Activated CD8-positive, alpha-beta memory T cell treated with anti-CD3 and anti-CD28 coated beads for 1 hour (primary cell): ENCODE measurements around the gene RSL1D1.
"Not testable (repeated sequence)": the region's sequence is repeated elsewhere in the genome, so short reads cannot be mapped to it uniquely, and the experiment has no call there.

Experiments used
- DNase-seq, 2 donors: peaks; one replicate each; pipeline ENCODE4 v3.0.0-alpha.2; 2020; ENCODE audit warnings: low read depth in 1 of 2; ENCODE audit errors: extremely low read depth in 1 of 2

The RSL1D1 gene

DNA sequence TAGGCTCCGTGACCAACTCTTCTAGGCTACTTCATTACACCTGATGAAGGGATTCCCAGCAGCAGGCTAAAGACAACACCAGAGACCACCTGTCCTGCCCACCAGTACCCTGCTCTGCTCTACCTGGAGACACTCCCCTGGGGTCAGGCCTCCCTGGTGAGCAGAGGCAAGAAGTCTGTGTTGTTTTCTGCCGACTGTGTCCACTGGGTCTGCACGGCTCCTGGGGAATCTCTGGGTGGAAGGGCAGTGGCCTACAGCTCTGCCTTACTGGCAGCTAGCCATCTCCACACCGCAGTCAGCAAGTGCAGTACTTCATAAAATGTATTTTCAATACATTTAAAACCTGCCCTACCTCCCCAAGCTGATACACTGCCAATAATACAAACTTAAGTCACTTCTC is 6.8 kb downstream of the RSL1D1 start:
- no peak for DNase-seq

DNA sequence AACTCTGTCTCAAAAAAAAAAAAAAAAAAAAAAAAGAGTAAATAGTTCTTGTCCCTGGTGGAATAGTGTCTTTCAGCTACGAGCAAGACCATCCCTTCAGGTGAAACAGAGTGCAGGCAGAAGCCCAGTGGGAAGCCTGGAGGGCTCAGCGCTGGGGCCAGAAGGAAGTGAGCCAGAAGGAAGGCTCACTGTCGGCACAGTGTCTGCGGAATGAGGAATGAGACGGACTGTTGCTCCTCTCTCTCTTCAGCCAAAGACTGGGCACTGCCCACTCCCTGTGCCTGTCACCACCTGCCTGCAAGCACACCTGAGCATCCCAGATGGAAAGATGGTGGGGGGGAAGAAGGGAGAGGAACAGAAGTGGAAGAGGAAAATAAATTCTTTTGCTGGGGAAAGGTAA is 7.5 kb downstream of the RSL1D1 start:
- no peak for DNase-seq

DNA sequence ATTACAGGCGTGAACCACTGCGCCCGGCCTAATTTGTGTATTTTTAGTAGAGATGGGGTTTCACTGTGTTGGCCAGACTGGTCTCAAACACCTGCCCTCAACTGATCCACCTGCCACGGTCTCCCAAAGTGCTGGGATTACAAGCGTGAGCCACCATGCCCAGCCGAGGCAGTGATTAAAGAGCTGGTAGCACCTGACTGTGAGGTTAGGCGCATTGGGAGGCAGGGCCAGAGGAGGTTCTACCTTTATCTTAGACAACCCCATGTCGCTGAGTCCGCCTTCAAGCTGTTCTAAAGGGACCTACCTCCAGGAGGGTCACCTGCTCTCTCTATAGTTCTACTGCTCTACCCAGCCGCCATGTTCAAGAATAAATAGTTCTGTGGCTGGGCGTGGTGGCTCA is 8.1 kb downstream of the RSL1D1 start:
- DNase-seq, result no peak

DNA sequence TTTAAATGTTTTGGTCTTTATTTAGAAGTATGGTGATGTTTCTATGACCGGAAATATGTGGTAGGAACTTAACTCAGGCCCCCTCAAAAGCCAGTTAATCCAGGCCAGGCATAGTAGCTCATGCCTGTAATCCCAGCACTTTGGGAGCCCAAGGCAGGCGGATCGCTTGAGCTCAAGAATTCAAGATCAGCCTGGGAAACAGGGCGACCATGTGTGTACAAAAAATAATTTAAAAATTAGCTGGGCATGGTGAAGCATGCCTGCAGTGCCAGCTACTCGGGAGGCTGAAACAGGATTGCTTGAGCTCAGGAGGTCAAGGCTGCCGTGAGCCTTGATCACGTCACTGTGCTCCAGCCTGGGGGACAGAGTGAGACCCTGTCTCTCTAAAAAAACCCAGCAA is 10.3 kb downstream of the RSL1D1 start:
- no peak for DNase-seq

DNA sequence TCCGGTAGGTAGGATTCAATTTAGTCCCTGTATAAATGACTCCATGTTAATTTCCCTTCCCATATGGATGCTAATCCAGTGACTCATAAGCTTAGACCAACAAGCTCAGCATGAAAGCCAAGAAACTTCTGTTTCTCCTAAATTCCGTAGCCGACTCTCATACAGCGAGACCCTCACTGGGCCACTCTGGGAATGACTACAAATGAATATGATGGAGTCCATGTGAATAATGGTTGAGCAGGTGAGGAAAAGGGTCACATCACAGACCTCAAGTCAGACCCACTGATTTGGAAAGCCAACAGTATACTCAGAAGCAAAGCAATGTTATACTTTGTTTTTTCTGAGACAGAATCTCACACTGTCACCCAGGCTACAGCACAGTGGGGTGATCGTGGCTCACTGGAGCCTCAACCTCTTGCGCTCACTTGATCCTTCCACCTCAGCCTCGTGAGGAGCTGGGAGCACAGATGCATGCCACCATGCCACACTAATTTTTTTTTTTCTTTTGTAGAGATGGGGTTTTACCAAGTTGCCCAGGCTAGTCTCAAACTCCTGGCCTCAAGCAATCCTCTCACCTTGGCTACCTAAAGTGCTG is 14.6 kb downstream of the RSL1D1 start:
- no peak for DNase-seq

DNA sequence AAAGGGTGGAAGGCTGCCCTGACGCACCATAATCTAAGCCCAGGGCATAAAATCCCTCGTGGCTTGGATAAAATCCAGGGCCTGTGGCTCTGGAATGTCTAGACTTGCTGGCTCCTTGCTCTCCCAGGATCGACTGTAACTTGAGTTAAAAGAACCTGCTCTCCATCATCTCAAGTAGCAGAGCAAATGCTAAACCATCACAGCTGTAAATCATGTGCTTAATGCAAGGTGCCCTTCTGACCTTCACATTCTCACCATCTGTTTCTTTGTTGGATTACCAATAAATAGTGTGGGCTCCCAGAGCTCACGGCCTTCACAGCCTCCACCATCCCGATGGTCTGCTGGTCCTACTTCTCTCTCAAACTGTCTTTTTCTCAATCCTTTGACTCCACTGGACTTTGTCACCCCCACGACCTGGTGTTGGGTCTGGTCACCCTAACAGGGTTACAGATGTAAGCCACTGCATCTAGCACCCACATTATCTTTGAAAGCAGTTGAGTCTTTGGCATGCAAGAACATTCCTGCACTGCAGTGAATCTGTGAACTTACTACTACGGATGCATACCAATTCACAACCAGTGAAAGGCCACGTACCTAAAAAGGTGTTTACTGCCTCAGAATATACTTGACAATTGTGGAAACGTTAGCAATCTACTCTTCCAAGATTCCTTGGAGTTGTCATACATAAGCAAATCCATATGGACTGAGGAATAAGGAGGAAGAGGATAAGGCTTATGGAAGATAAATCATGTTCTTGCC is 15.3 kb downstream of the RSL1D1 start:
- no peak for DNase-seq

DNA sequence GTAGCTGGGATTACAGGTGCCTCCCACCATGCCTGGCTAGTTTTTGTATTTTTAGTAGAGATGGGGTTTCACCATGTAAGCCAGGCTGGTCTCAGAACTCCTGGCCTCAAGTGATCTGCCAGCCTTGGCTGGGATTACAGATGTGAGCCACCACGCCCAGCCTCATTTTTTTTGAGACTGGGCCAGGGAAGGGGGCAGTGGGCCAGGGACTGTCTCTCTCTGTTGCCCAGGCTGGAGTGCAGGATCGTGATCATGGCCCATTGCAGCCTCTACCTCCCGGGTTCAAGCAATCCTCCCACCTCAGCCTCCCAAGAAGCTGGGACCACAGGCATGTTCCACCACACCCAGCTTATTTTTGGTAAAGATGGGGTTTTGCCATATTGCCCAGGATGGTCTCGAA is 16.0 kb downstream of the RSL1D1 start:
- DNase-seq, result no peak

DNA sequence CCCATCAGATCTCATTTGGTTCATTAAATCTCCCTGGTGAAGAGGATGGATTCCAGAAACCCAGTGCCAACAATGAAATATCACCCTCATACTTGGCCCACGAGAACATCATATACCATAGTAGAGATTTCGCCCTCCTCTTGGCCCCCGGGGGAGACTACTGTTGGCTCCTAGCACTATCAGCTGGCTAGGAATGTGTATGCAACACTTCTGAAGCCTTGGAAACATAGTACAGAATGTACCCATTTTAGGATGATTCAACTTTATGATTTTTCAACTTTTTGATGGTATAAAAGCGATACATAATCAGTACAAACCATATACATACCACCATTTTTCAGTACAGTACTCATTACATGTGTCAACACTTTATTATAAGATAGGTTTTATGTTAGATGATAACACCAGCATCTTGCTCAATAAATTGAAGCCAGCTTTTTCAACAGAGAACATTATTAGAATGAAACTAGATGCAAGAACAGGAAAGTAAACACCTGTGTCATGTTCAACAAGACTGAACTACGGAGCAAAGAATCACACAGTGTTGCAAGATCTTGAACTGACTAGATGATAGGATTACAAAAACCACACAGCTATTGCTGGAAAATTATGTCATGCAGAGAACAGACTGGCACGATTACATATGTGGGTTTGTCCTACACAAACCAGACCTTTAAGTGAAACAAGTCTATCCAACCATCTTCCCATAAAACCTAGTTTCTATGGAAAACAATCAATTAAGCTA is 17.2 kb downstream of the RSL1D1 start:
- DNase-seq, result no peak

DNA sequence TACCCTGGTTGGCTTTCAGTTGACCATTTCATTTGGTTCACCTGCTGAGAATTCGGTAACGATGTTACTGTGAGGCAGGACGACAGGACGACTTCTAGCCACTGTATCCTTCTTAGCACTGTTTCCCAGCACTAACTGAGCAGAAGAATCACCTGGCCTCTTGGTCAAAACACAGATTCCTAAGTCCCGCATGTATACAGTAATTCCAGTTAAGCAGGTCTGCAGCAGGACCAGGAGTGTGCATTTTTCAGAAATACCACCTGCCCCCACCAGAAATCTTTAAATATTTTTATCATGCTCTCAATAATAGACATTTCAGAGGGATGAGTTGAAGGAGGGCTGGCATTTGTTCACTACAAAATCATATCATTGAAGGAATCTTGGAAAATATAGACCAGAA is 22.6 kb downstream of the RSL1D1 start:
- no peak for DNase-seq

DNA sequence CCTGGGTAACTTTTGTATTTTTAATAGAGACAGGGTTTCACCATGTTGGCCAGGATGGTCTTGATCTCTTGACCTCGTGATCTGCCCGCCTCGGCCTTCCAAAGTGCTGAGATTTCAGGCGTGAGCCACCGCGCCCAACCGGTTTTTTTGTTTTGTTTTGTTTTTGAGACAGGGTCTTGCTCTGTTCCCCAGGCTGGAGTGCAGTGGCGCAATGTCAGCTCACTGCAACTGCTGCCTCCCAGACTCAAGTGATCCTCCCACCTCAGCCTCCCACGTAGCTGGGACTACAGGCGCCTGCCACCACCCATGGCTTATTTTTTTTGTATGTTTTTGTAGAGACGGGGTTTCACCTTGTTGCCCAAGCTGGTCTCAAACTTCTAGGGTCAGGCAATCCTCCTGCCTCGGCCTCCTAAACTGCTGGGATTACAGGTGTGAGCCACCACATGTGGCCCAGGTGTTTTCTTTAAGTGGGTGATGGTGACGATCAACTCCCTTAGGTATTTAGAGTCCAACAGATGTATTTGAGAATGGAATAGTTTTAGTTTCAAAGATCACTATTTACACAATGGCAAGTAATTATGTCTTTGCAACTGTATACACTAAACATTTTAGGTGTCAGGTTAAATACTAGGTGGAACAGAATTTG is 25.7 kb downstream of the RSL1D1 start:
- not testable (repeated sequence) for DNase-seq

DNA sequence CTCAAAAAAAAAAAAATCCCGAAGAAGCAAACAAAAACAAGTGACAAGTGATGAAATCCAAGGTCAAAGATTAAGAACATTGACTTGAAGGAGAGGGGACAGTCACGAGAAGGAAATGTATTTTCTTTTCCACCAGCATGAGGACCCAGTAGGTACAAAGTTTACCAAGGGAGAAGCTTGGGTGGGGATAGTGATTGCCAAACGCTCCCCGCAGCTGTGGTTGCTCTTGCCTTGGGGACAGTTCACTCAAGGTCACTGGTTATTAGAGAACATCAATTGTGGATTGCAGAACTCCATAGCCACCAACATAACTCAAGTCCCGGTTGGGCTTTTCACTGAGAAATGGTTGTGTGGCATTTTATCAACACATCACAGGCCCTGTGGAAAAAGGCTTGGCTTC is 27.0 kb downstream of the RSL1D1 start:
- no peak for DNase-seq

DNA sequence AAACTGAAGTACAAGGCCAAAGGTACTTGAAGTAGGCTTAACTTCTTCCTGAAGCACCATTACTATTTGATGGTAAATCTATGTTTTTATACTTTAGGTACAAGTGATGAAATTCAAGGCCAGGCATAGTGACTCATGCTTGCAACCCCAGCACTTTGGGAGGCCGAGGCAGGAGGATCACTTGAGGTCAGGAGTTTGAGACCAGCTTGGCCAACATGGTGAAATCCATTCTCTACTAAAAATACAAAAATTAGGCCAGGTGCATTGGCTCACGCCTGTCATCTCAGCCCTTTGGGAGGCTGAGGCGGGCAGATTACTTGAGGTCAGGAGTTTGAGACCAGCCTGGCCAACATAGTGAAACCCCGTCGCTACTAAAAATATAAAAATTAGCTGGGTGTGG is 27.7 kb downstream of the RSL1D1 start:
- not testable (repeated sequence) for DNase-seq

DNA sequence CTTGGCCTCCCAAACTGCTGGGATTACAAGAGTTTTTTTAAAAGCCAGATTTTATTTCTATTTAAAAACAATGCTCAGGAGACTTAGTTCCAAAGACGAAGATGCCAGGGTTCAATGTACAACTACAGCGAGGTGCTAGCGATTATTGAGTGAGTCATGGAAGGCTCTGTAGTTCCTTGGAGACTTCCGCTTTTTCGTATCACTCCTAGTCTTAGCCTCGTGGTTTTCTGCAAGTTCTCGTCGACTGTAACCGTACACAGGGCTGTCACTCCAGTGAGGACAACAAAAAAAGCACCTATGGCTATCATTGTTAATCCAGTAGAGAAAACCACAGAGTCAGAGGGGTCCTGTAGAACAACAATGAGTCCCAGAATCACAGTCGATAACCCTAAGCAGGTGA is 31.5 kb downstream of the RSL1D1 start:
- DNase-seq, result no peak

DNA sequence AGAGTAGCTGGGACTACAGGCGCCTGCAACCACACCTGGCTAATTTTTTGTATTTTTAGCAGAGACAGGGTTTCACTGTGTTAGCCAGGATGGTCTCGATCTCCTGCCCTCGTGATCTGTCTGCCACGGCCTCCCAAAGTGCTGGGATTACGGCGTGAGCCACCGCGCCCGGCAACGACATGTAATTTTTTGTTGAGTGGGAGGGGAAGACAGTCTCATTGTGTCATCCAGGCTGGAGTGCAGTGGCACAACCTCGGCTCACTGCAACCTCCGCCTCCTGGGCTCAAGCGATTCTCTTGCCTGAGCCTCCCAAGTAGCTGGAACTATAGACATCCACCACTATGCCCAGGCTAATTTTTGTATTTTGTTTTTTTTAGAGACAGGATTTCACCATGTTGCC is 32.4 kb downstream of the RSL1D1 start:
- not testable (repeated sequence) for DNase-seq

DNA sequence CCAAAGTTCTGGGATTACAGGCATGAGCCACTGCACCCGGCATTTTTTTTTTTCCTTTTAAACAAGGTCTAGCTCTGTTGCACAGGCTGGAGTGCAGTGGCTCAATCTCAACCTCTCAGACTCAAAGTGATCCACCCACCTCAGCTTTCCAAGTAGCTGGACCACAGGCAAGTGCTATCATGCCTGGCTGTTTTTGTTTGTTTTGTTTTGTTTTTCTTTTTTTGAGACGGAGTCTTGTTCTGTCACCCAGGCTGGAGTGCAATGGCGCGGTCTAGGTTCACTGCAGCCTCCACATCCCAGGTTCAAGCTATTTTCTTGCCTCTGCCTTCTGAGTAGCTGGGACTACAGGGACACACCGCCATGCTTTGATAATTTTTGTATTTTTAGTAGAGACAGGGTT is 35.2 kb downstream of the RSL1D1 start:
- DNase-seq, result no peak

DNA sequence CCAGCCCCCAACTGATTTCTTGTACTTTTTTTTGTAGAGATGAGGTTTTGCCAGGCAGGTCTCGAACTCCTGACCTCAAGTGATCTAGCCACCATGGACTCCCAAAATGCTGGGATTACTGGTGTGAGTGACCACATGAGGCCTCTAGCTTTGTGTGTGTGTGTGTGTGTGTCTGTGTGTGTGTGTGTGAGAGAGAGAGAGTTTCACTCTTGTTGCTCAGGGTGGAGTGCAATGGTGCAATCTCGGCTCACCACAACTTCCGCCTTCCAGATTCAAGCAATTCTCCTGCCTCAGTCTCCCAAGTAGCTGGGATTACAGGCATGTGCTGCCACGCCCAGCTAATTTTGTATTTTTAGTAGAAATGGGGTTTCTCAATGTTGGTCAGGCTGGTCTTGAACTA is 36.5 kb downstream of the RSL1D1 start:
- DNase-seq, result not testable (repeated sequence)

DNA sequence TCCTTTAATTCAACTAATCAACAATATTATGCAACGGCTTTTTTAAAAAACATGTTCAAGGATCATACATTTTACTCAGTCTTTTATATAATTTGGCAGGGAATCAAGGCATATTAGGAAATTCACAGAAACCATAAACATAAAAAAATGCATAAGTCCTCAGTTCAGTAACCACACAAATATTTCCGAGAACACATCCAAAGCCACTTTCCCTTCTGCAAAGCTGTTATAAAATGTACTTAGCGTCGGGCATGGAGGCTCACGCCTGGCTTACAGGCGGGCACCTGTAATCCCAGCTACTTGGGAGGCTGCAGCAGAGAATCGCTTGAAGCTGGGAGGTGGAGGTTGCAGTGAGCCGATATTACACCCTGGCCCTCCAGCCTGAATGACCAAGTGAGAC is 44.6 kb downstream of the RSL1D1 start:
- DNase-seq, result no peak

DNA sequence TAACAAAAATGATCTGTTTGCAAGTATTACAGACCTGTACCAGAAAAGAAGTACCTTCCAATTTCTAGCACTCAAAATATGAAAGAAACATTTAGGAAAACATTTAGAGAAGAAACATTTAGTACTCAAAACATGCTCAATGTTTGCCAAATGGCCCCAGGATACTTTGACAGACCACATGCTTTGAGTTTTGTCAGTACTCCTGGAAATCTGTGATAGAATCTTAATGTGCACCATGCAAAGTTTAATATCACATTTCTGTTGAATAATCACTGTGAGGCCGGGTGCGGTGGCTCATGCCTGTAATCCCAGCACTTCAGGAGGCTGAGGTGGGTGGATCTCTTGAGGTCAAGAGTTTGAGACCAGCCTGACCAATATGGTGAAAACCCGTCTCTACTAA is 45.8 kb downstream of the RSL1D1 start:
- DNase-seq, result no peak

DNA sequence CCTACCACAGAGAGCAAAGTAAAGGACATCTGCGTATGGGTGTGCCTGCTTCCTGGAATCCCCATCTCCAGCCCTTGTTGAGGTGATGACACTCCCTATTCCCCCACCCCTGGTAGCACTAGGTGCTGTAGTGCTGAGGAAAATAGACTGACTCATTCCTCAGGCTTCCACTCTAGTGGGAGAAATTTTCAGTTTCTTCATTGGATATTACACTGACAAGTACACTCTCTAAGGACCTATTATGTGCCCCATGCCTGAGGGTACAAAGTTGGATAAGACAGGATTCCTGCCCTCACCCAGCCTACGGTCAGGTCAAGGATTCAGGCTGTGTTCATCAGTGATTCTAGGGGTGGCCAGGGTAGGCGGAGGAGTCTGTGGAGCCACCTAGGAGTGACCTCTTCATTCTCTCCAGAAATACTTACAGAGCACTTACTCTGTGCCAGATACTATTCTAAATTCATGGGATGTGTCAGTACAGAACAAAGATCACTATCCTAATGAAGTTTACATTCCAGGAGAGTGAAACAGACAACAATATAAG is 49.8 kb downstream of the RSL1D1 start:
- DNase-seq, result no peak

DNA sequence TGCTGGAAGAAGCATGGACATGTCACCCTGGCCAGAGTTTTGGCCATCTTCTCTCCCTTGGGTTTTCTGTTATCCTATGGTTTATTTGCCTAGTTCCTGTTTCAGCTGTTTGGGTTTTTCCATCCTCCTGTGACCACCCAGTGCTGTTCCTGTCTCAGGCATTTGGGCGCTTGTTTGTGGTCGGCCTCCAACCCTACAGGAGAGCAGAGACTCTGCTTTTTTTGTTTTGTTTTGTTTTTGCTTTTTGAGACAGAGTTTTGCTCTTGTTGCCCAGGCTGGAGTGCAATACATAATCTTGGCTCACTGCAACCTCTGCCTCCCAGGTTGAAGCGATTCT is 51.0 kb downstream of the RSL1D1 start:
- DNase-seq, result no peak
